Measurements from ENCODE around the gene RAB3A. TPM values are rescaled to one million over a fixed set of nuclear protein-coding genes. Genes with fewer than 3 reads are reported as not detected.

The RAB3A gene
- total and polyA plus RNA-seq, 9 of the 15 experiments (the other 6 are each of a cell fraction or from before 2014, with no cell fraction given) = 0.17 to 5.1 (median 0.90) TPM; not detected in 1

GRCh38 chr19:18203863-18204393, at the start of gene RAB3A (continued):
- TF ChIP-seq RREB1 (CRISPR knock-in tag; IDR thresholded peaks at IDR 0.05) = no peak
- 0 out of 4 replicates have a peak, but pooled peaks of 1 of the 2 experiments have one; percentile 45 for TF ChIP-seq SRF (CRISPR knock-in tag; IDR thresholded peaks at IDR 0.05)
- peak; percentile 95 for TF ChIP-seq SP2 (IDR thresholded peaks at IDR 0.05; ENCODE audit: extremely low read depth, low read depth, low read length, poor library complexity, severe bottlenecking)
- TF ChIP-seq CTBP1 (IDR thresholded peaks at IDR 0.05; ENCODE audit: borderline replicate concordance) = peak; percentile 60
- TF ChIP-seq ATF3 (IDR thresholded peaks at IDR 0.05) = no peak
- TF ChIP-seq ATF3 (CRISPR knock-in tag; conservative IDR thresholded peaks at IDR 0.05) = no peak
- TF ChIP-seq ZNF830 (CRISPR knock-in tag; IDR thresholded peaks at IDR 0.05) = no peak
- TF ChIP-seq EP400 (IDR thresholded peaks at IDR 0.05) = no peak
- TF ChIP-seq ZNF778 (CRISPR knock-in tag; IDR thresholded peaks at IDR 0.05) = no peak
- no peak for TF ChIP-seq ZZZ3 (IDR thresholded peaks at IDR 0.05)
- TF ChIP-seq NFIC (IDR thresholded peaks at IDR 0.05) = no peak
- TF ChIP-seq ZNF586 (CRISPR knock-in tag; conservative IDR thresholded peaks at IDR 0.05) = no peak
- TF ChIP-seq ARID4B (CRISPR knock-in tag; IDR thresholded peaks at IDR 0.05) = peak; percentile 55; the same call in 1 of the 2 replicates
- no peak for TF ChIP-seq POLR2AphosphoS5 (IDR thresholded peaks at IDR 0.05; ENCODE audit: control insufficient read depth, insufficient read depth, low read depth, low read length)
- TF ChIP-seq ZBTB5 (IDR thresholded peaks at IDR 0.05) = peak; percentile 52; the same call in 1 of the 2 replicates
